DND-41 (cell line): Measurements from ENCODE around the gene PRR5L.

ENCODE experiments used
- CTCF ChIP-seq: IDR thresholded peaks from 2 replicates; pipeline ENCODE4 v1.5.1; 2012; ENCODE audit warnings: borderline replicate concordance, low read length, moderate library complexity, mild to moderate bottlenecking; ENCODE audit not compliant: poor library complexity, severe bottlenecking; ENCODE audit errors: extremely low read depth
- EZH2 ChIP-seq: IDR thresholded peaks from 3 replicates; pipeline ENCODE4 v1.6.1; 2012; ENCODE audit warnings: borderline replicate concordance, low read depth, mild to moderate bottlenecking, moderate library complexity, low read length, inconsistent platforms; ENCODE audit not compliant: severe bottlenecking

- TF ChIP-seq CTCF: peak; percentile 12
- TF ChIP-seq EZH2: no peak
These were observed 24.2 kb upstream of the PRR5L start for GRCh38 chr11:36271794-36272407.
